ENCODE measurements around the gene POMGNT2.

Gene POMGNT2

GRCh38 chr3:43031889-43032545 lies 73.9 kb downstream of the POMGNT2 start:
- H3K4me3 ChIP-seq (IDR thresholded peaks at IDR 0.05; ENCODE audit: insufficient read depth, low read depth, low read length): no peak overlapping the region
- H2AFZ ChIP-seq (ENCODE audit: low read depth): no peak overlapping the region
- TF ChIP-seq CTCF (conservative IDR thresholded peaks at IDR 0.05; ENCODE audit: low read depth, low read length): no peak
- no peaks in the 10 kb centered on the region for H4K20me1 ChIP-seq (ENCODE audit: insufficient read depth)
- H3K9ac ChIP-seq: no peak overlapping the region
- H3K27ac ChIP-seq: no peak overlapping the region
- no peaks in the 10 kb centered on the region for H3K36me3 ChIP-seq (ENCODE audit: insufficient read depth)
- H3K79me2 ChIP-seq (ENCODE audit: insufficient read depth, low read depth): no peaks in the 10 kb centered on the region
- H3K4me1 ChIP-seq (ENCODE audit: low read depth, poor library complexity, severe bottlenecking): no peaks in the 10 kb centered on the region
- H3K4me2 ChIP-seq: no peak overlapping the region
- H3K27me3 ChIP-seq (ENCODE audit: insufficient read depth, low read depth): no peaks in the 10 kb centered on the region

- Histone ChIP-seq H4K20me1 (ENCODE audit: insufficient read depth) (no peaks in the 10 kb centered on the region), H2AFZ (ENCODE audit: low read depth) (no peak overlapping the region), H3K79me2 (ENCODE audit: insufficient read depth, low read depth) (no peaks in the 10 kb centered on the region), H3K4me2 (no peak overlapping the region), H3K4me3 (IDR thresholded peaks at IDR 0.05; ENCODE audit: insufficient read depth, low read depth, low read length) (no peak overlapping the region), H3K27ac (no peak overlapping the region), H3K4me1 (ENCODE audit: low read depth, poor library complexity, severe bottlenecking) (no peaks in the 10 kb centered on the region), H3K27me3 (ENCODE audit: insufficient read depth, low read depth) (no peaks in the 10 kb centered on the region), H3K9ac (no peak overlapping the region), H3K36me3 (ENCODE audit: insufficient read depth) (no peaks in the 10 kb centered on the region)
- TF ChIP-seq CTCF (conservative IDR thresholded peaks at IDR 0.05; ENCODE audit: low read depth, low read length): no peak
Observed at GRCh38 chr3:43031485-43031884, 74.4 kb downstream of the POMGNT2 start.

GRCh38 chr3:43030162-43030935 lies 75.5 kb downstream of the POMGNT2 start:
- H3K4me1 ChIP-seq (ENCODE audit: low read depth, poor library complexity, severe bottlenecking): no peaks in the 10 kb centered on the region
- H4K20me1 ChIP-seq (ENCODE audit: insufficient read depth): no peaks in the 10 kb centered on the region
- H3K79me2 ChIP-seq (ENCODE audit: insufficient read depth, low read depth): no peaks in the 10 kb centered on the region
- H3K4me2 ChIP-seq: no peak overlapping the region
- H3K36me3 ChIP-seq (ENCODE audit: insufficient read depth): no peaks in the 10 kb centered on the region
- no peak overlapping the region for H2AFZ ChIP-seq (ENCODE audit: low read depth)
- no peaks in the 10 kb centered on the region for H3K27me3 ChIP-seq (ENCODE audit: insufficient read depth, low read depth)
- no peak overlapping the region for H3K27ac ChIP-seq
- no peak overlapping the region for H3K9ac ChIP-seq
- TF ChIP-seq CTCF (conservative IDR thresholded peaks at IDR 0.05; ENCODE audit: low read depth, low read length): no peak
- H3K4me3 ChIP-seq (IDR thresholded peaks at IDR 0.05; ENCODE audit: insufficient read depth, low read depth, low read length): no peak overlapping the region
